H9 (cell line): Measurements from ENCODE around the gene CFAP410. TPM values are rescaled to one million over a fixed set of nuclear protein-coding genes. Genes with fewer than 3 reads are reported as not detected.

Source experiments
- DNase-seq: peaks from one replicate; pipeline ENCODE4 v3.0.0-alpha.2; 2017
- H2AFZ ChIP-seq: one replicate; pipeline ENCODE4 v1.6.1; 2013; ENCODE audit warnings: mild to moderate bottlenecking, low read length, control low read depth, moderate library complexity
- H2AK5ac ChIP-seq: 2 replicates; pipeline ENCODE4 v1.6.1; 2013; ENCODE audit warnings: low read length, control low read depth, mixed read lengths; ENCODE audit not compliant: insufficient read length
- H2BK120ac ChIP-seq: one replicate; pipeline ENCODE4 v1.6.1; 2013; ENCODE audit warnings: low read depth, mild to moderate bottlenecking, low read length, control low read depth, inconsistent platforms; ENCODE audit not compliant: poor library complexity, severe bottlenecking
- H2BK12ac ChIP-seq: 2 replicates; pipeline ENCODE4 v1.6.1; 2013; ENCODE audit warnings: low read length, control low read depth, mixed read lengths, low read depth; ENCODE audit not compliant: insufficient read length
- H2BK15ac ChIP-seq: 2 replicates; pipeline ENCODE4 v1.6.1; 2013; ENCODE audit warnings: low read depth, low read length, control low read depth
- H2BK20ac ChIP-seq: one replicate; pipeline ENCODE4 v1.6.1; 2013; ENCODE audit warnings: low read depth, mild to moderate bottlenecking, low read length, control low read depth, inconsistent platforms; ENCODE audit not compliant: poor library complexity, severe bottlenecking
- H2BK5ac ChIP-seq: 2 replicates; pipeline ENCODE4 v1.6.1; 2013; ENCODE audit warnings: low read length, control low read depth, mixed read lengths; ENCODE audit not compliant: insufficient read length
- H3K14ac ChIP-seq: 2 replicates; pipeline ENCODE4 v1.6.1; 2013; ENCODE audit warnings: low read length, control low read depth; ENCODE audit not compliant: insufficient read depth
- H3K18ac ChIP-seq: 2 replicates; pipeline ENCODE4 v1.6.1; 2013; ENCODE audit warnings: low read depth, mild to moderate bottlenecking, mixed read lengths, low read length, control low read depth; ENCODE audit not compliant: insufficient read length
- H3K23ac ChIP-seq: 2 replicates; pipeline ENCODE4 v1.6.1; 2013; ENCODE audit warnings: low read length, control low read depth, mixed read lengths, low read depth; ENCODE audit not compliant: insufficient read length
- H3K23me2 ChIP-seq: 2 replicates; pipeline ENCODE4 v1.6.1; 2013; ENCODE audit warnings: low read depth, mild to moderate bottlenecking, mixed read lengths, low read length, control low read depth; ENCODE audit not compliant: insufficient read length, poor library complexity, severe bottlenecking
- H3K27ac ChIP-seq: 2 replicates; pipeline ENCODE4 v1.5.1; 2013; ENCODE audit warnings: low read length, control low read depth, mixed read lengths, low read depth; ENCODE audit not compliant: insufficient read length
- H3K27me3 ChIP-seq: 2 replicates; pipeline ENCODE4 v1.6.1; 2013; ENCODE audit warnings: low read length, control low read depth, inconsistent platforms; ENCODE audit not compliant: insufficient read depth
- H3K4ac ChIP-seq: 2 replicates; pipeline ENCODE4 v1.6.1; 2013; ENCODE audit warnings: low read depth, mild to moderate bottlenecking, control low read depth, inconsistent platforms, low read length, moderate library complexity
- H3K4me1 ChIP-seq: 2 replicates; pipeline ENCODE4 v1.6.1; 2013; ENCODE audit warnings: low read length, control low read depth, inconsistent platforms; ENCODE audit not compliant: insufficient read depth
- H3K4me2 ChIP-seq: 2 replicates; pipeline ENCODE4 v1.6.1; 2013; ENCODE audit warnings: low read length, control low read depth, mixed read lengths; ENCODE audit not compliant: insufficient read length, insufficient read depth
- H3K56ac ChIP-seq: 2 replicates; pipeline ENCODE4 v1.6.1; 2013; ENCODE audit warnings: low read depth, mild to moderate bottlenecking, mixed read lengths, low read length, control low read depth; ENCODE audit not compliant: insufficient read length
- H3K79me1 ChIP-seq: 2 replicates; pipeline ENCODE4 v1.6.1; 2013; ENCODE audit warnings: low read depth, mild to moderate bottlenecking, moderate library complexity, low read length, control low read depth, inconsistent platforms; ENCODE audit not compliant: insufficient read depth, poor library complexity, severe bottlenecking
- H3K79me2 ChIP-seq: 2 replicates; pipeline ENCODE4 v1.6.1; 2013; ENCODE audit warnings: low read length, control low read depth, inconsistent platforms; ENCODE audit not compliant: insufficient read depth
- H3K9ac ChIP-seq: 2 replicates; pipeline ENCODE4 v1.6.1; 2013; ENCODE audit warnings: low read length, control low read depth, mixed read lengths; ENCODE audit not compliant: insufficient read length; ENCODE audit errors: extremely low read depth
- H3K9me3 ChIP-seq: one replicate; pipeline ENCODE4 v1.6.1; 2013; ENCODE audit warnings: low read depth, low read length, inconsistent platforms; ENCODE audit not compliant: control insufficient read depth
- H3T11ph ChIP-seq: one replicate; pipeline ENCODE4 v1.6.1; 2013; ENCODE audit warnings: mild to moderate bottlenecking, low read length, control low read depth, inconsistent platforms
- H4K20me1 ChIP-seq: one replicate; pipeline ENCODE4 v1.6.1; 2013; ENCODE audit not compliant: control insufficient read depth, insufficient read length, insufficient read depth
- H4K5ac ChIP-seq: 2 replicates; pipeline ENCODE4 v1.6.1; 2013; ENCODE audit warnings: low read depth, mild to moderate bottlenecking, mixed read lengths, low read length, control low read depth; ENCODE audit not compliant: insufficient read length
- H4K8ac ChIP-seq: replicated peaks from 2 replicates; pipeline ENCODE4 v1.6.1; 2013; ENCODE audit warnings: low read length, control low read depth, mixed read lengths, low read depth; ENCODE audit not compliant: insufficient read length
- H4K91ac ChIP-seq: 2 replicates; pipeline ENCODE4 v1.6.1; 2013; ENCODE audit warnings: low read depth, mild to moderate bottlenecking, moderate library complexity, mixed read lengths, low read length, control low read depth; ENCODE audit not compliant: insufficient read length
- H3K27ac Mint-ChIP-seq, 3 experiments: 2 replicates in 2 of 3; 3 replicates in 1 of 3; pipeline ENCODE4 v1.8.0; 2020 to 2021; ENCODE audit warnings: mixed read lengths in 3 of 3, mild to moderate bottlenecking in 1 of 3, moderate library complexity in 1 of 3
- H3K27me3 Mint-ChIP-seq: 2 replicates; pipeline ENCODE4 v1.8.0; 2021; ENCODE audit warnings: low read depth, mild to moderate bottlenecking, moderate library complexity, mixed read lengths
- H3K36me3 Mint-ChIP-seq, 3 experiments: 2 replicates in 2 of 3; 3 replicates in 1 of 3; pipeline ENCODE4 v1.8.0; 2020 to 2021; ENCODE audit warnings: low read depth in 3 of 3, mixed read lengths in 3 of 3; ENCODE audit not compliant: insufficient read depth in 1 of 3
- H3K4me1 Mint-ChIP-seq, 2 experiments: 2 replicates each; pipeline ENCODE4 v1.8.0; 2020; ENCODE audit warnings: mixed read lengths in 2 of 2
- H3K4me3 Mint-ChIP-seq, 2 experiments: 2 replicates in 1 of 2; 3 replicates in 1 of 2; pipeline ENCODE4 v1.8.0; 2020 to 2021; ENCODE audit warnings: mild to moderate bottlenecking in 2 of 2, mixed read lengths in 2 of 2, moderate library complexity in 1 of 2
- H3K9me3 Mint-ChIP-seq, 2 experiments: 2 replicates in 1 of 2; 3 replicates in 1 of 2; pipeline ENCODE4 v1.8.0; 2020; ENCODE audit warnings: mild to moderate bottlenecking in 2 of 2, mixed read lengths in 2 of 2, moderate library complexity in 1 of 2
- WGBS: extraction: QIAGEN DNeasy Blood & Tissue Kit; methylation state at CpG from one replicate; pipeline ENCODE4 v1.1.7; 2013; ENCODE audit warnings: missing lambda C conversion rate, low lambda C conversion rate, mixed read lengths; ENCODE audit not compliant: insufficient read length; ENCODE audit errors: extremely low coverage; 5-methylcytosine and 5-hydroxymethylcytosine counted together
- total RNA-seq: library from RNA; stranded (reverse); gene quantifications from 2 replicates; pipeline ENCODE4 v1.2.1, GENCODE V29; 2021
- TF ChIP-seq, protein P1 (sequence below): fragments of 200-600 bp; sonication (generic); conservative IDR thresholded peaks from 3 replicates; pipeline ENCODE4 v1.8.0; 2021; ENCODE audit warnings: antibody characterized with exemption, mild to moderate bottlenecking

Gene CFAP410
- total RNA-seq, 1 experiment from 2014 or later, result 17.0 TPM

DNA sequence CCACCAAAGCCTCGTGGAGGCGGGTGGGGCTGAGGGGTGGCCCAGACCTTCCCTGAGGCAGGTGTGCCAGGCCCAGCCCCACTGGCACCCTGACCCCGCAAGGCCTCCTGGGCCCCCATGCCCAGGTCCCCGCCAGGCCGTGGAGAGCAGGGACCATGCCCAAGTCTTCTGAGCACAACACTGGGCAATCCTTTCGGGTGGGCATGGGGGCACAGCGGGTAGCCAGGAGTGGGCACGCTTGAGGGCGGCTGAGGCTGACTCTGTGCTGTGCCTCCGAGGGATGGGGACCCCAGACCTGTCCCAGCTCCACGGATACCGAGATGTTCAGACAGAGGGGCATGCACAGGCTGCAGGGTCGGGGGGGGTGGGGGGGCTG lies 12.9 kb downstream of the CFAP410 start:
- H2BK120ac ChIP-seq, result no peak overlapping the region
- no peak overlapping the region for H3K4ac ChIP-seq
- no peak overlapping the region for H3K56ac ChIP-seq
- Mint-ChIP-seq H3K36me3 (peaks cover 0 to 10% (median 7%) of the 10 kb centered on the region in 3 experiments; a peak in 5 of 7 replicates), H3K27me3 (no peaks in the 10 kb centered on the region), H3K27ac (no peak overlapping the region), H3K4me1 (no peaks in the 10 kb centered on the region), H3K4me3 (no peak overlapping the region), H3K9me3 (no peaks in the 10 kb centered on the region)
- no peak overlapping the region for H3K14ac ChIP-seq
- H3K23me2 ChIP-seq, result no peaks in the 10 kb centered on the region
- no peak overlapping the region for H3K18ac ChIP-seq
- no peaks in the 10 kb centered on the region for H3K79me2 ChIP-seq
- no peaks in the 10 kb centered on the region for H3K9me3 ChIP-seq
- H3K27me3 ChIP-seq, result no peaks in the 10 kb centered on the region
- no peak overlapping the region for H3K4me2 ChIP-seq
- H4K20me1 ChIP-seq, result no peaks in the 10 kb centered on the region
- no peak overlapping the region for H2AK5ac ChIP-seq
- no peak overlapping the region for H2AFZ ChIP-seq
- no peak overlapping the region for H4K8ac ChIP-seq
- no peak for DNase-seq
- H3K79me1 ChIP-seq, result no peaks in the 10 kb centered on the region
- TF ChIP-seq, protein P1, sequence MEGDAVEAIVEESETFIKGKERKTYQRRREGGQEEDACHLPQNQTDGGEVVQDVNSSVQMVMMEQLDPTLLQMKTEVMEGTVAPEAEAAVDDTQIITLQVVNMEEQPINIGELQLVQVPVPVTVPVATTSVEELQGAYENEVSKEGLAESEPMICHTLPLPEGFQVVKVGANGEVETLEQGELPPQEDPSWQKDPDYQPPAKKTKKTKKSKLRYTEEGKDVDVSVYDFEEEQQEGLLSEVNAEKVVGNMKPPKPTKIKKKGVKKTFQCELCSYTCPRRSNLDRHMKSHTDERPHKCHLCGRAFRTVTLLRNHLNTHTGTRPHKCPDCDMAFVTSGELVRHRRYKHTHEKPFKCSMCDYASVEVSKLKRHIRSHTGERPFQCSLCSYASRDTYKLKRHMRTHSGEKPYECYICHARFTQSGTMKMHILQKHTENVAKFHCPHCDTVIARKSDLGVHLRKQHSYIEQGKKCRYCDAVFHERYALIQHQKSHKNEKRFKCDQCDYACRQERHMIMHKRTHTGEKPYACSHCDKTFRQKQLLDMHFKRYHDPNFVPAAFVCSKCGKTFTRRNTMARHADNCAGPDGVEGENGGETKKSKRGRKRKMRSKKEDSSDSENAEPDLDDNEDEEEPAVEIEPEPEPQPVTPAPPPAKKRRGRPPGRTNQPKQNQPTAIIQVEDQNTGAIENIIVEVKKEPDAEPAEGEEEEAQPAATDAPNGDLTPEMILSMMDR, result no peak
- no peak overlapping the region for H2BK12ac ChIP-seq
- H4K91ac ChIP-seq, result no peak overlapping the region
- H3K27ac ChIP-seq, result no peak overlapping the region
- no peak overlapping the region for H4K5ac ChIP-seq
- no peak overlapping the region for H3K23ac ChIP-seq
- WGBS, result no CpG with 5 or more reads among the region's 13 CpGs
- no peaks in the 10 kb centered on the region for H3K4me1 ChIP-seq
- no peak overlapping the region for H3K9ac ChIP-seq
- no peak overlapping the region for H2BK20ac ChIP-seq
- H2BK15ac ChIP-seq, result no peak overlapping the region
- H3T11ph ChIP-seq, result no peak overlapping the region
- no peak overlapping the region for H2BK5ac ChIP-seq
